ENCODE measurements around the gene C4BPA. TPM values are rescaled to one million over a fixed set of nuclear protein-coding genes. Genes with fewer than 3 reads are reported as not detected.

Gene C4BPA
- total and polyA plus RNA-seq, 9 of the 15 experiments (the other 6 are each of a cell fraction or from before 2014, with no cell fraction given), result 0.04 to 0.22 (median 0.11) TPM; not detected in 3

GRCh38 chr1:207140536-207140935 is 36.5 kb downstream of the C4BPA start (continued):
- TF ChIP-seq RREB1 (CRISPR knock-in tag; IDR thresholded peaks at IDR 0.05), result no peak
- peak; percentile 29; the same call in 1 of the 2 replicates for TF ChIP-seq ARID1B (IDR thresholded peaks at IDR 0.05)
- no peak for TF ChIP-seq SREBF2 (CRISPR knock-in tag; IDR thresholded peaks at IDR 0.05)
- TF ChIP-seq HNRNPL (IDR thresholded peaks at IDR 0.05; ENCODE audit: low read depth, low read length), result no peak
- no peak for TF ChIP-seq MLLT1 (IDR thresholded peaks at IDR 0.05)
- peak; percentile 71 for TF ChIP-seq JUND (IDR thresholded peaks at IDR 0.05; ENCODE audit: borderline replicate concordance, low read depth, low read length)
- no peak for TF ChIP-seq JUND (tag; IDR thresholded peaks at IDR 0.05; ENCODE audit: borderline replicate concordance, low read depth, low read length)
- no peak for TF ChIP-seq SIRT6 (IDR thresholded peaks at IDR 0.05; ENCODE audit: low read depth, low read length)
- TF ChIP-seq USF2 (CRISPR knock-in tag; IDR thresholded peaks at IDR 0.05), result no peak

Data from K562 (cell line).